Pancreas (tissue), 10 donors: Measurements from ENCODE around the gene AATK. TPM values are rescaled to one million over a fixed set of nuclear protein-coding genes. Genes with fewer than 3 reads are reported as not detected.

Source experiments
- ATAC-seq, 4 donors: fragments of 200-7000 bp; cut with Tn5 transposase; one replicate each; pipeline versions ENCODE4 v1.8.0 to v1.9.1; 2020; ENCODE audit warnings: mild to moderate bottlenecking in 4 of 4, moderate library complexity in 4 of 4
- DNase-seq, 6 donors: peaks; one replicate each; pipeline ENCODE4 v3.0.0-alpha.2; 2020
- FAIRE-seq: peaks from 2 replicates; lab custom pipeline; 2012; peaks lifted over from hg19 to GRCh38; lab: Jason Lieb, UNC
- H3K27ac ChIP-seq, 4 donors: fragments of 200-600 bp; sonication (generic); 1 replicate in 3 of 4; 2 replicates in 1 of 4; pipeline versions ENCODE4 v1.5.0 to v1.8.0; 2020
- H3K27me3 ChIP-seq, 4 donors: fragments of 200-600 bp; one replicate each; pipeline ENCODE4 v1.8.0; 2021
- H3K36me3 ChIP-seq, 3 donors: fragments of 200-600 bp; sonication (generic) in 1 of 3; one replicate each; pipeline versions ENCODE4 v1.5.0 to v1.8.0; 2020 to 2021
- H3K4me1 ChIP-seq, 3 donors: fragments of 200-600 bp; one replicate each; pipeline ENCODE4 v1.8.0; 2021
- H3K4me3 ChIP-seq, 4 donors: fragments of 200-600 bp; sonication (generic) in 2 of 4; one replicate each; pipeline versions ENCODE4 v1.5.0 to v1.8.0; 2020 to 2021
- H3K9me3 ChIP-seq, 4 donors: fragments of 200-600 bp; one replicate each; pipeline ENCODE4 v1.8.0; 2021
- WGBS, 2 donors: extraction: QIAGEN DNeasy Blood & Tissue Kit; methylation state at CpG; one replicate each; pipeline ENCODE4 v1.1.7; 2013; 5-methylcytosine and 5-hydroxymethylcytosine counted together
- intact Hi-C, 3 donors: fragments of 100-400 bp; cut with DNase I; formaldehyde crosslinking; loops; one replicate each; pipeline versions ENCODE4 v1.11.1 to v1.14.2; 2022
- polyA plus RNA-seq, 2 donors: library from polyadenylated mRNA; stranded (reverse); fragments of 200-250 nt; gene quantifications; one replicate each; pipeline ENCODE4 v1.2.3, GENCODE V29; 2013
- total RNA-seq, 6 donors: library from RNA; stranded (reverse); fragmentation: NEBNext Ultra II Directional in 4 of 6; extraction: Animal tissue kit (Norgen Biotek cat#: 25700) in 4 of 6; gene quantifications; one replicate each; pipeline versions ENCODE4 v1.2.1 to v1.2.4, GENCODE V29; 2021 to 2023
- TF ChIP-seq, protein P1 (sequence below), 4 donors: fragments of 200-600 bp; sonication (generic) in 3 of 4; IDR thresholded peaks; one replicate each; pipeline versions ENCODE4 v1.5.0 to v1.8.0; 2021; ENCODE audit warnings: antibody characterized with exemption in 4 of 4
- donor health status: healthy with polysubstance abuse.
- donor health status: DM: no; HTN: no; CAD: no; lungs with moderate emphysema.
- donor health status: DM: no; HTN: no; CAD: no.
- donor health status: control.
- donor health status: control.
- donor health status: Bipolar disorder and iron deficiency.
- donor health status: DM: yes; HTN: yes; CAD: no.
- donor health status: DM: no; HTN: no; CAD: no.
- donor health status: DM: no; HTN: no; CAD: no.
- donor health status: DM: yes; HTN: yes; CAD: no.

The AATK gene
- total and polyA plus RNA-seq, 8 donors = 24.3 to 49.6 (median 30.1) TPM

DNA sequence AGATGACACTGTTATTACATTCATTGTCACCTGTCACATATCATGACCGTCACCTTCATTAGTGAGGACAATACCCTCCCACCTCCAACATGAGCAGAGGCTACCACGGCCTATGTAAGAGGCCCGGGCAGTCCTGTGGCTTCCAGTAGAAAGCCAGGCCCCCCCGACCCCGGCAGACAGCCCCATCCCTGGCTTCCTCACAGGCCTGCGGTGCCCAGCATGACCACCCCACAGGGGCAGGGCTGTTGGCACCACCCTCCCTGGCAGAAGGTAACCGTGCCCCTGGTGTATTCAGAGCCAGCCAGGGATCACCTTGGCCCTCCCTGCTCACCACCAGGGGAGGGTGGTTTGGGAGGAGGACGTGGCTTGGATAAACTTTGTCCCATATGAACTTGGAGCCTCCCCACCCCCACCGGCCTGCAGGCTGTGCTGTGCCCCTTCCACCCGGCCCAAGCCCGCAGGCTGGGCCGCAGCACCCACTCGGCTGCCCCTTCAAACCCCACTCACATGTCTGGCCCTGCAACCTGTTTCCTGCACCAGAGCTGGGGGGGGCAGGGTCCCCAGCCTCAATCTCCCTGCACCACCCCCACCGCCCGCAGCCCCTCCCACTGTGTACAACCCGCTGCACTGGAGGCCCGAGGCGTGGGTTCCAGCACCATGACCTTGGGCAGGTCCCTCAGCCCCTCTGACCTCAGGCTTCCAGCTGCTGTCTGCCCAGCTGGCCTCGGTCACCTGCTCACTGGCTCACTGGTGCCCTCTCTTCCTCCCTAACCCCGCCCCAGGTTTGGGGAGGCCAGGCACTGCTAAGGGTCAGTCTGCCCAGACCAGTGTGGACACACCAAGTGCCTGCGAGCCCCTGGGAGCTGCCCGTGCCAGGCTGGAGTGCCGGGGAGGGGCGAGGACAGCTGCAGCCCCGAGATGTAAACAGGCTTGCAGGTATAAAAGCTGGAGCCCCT lies 12.4 kb upstream of the AATK start:
- no peaks in the 10 kb centered on the region for H3K36me3 ChIP-seq
- FAIRE-seq = no peak
- H3K27me3 ChIP-seq = no peaks in the 10 kb centered on the region
- TF ChIP-seq, protein P1, sequence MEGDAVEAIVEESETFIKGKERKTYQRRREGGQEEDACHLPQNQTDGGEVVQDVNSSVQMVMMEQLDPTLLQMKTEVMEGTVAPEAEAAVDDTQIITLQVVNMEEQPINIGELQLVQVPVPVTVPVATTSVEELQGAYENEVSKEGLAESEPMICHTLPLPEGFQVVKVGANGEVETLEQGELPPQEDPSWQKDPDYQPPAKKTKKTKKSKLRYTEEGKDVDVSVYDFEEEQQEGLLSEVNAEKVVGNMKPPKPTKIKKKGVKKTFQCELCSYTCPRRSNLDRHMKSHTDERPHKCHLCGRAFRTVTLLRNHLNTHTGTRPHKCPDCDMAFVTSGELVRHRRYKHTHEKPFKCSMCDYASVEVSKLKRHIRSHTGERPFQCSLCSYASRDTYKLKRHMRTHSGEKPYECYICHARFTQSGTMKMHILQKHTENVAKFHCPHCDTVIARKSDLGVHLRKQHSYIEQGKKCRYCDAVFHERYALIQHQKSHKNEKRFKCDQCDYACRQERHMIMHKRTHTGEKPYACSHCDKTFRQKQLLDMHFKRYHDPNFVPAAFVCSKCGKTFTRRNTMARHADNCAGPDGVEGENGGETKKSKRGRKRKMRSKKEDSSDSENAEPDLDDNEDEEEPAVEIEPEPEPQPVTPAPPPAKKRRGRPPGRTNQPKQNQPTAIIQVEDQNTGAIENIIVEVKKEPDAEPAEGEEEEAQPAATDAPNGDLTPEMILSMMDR (IDR thresholded peaks at IDR 0.05) = no peak
- DNase-seq = peak in 2 of 6 donors; percentile 32 to 59
- intact Hi-C loops = no loop called here
- H3K4me1 ChIP-seq = no peaks in the 10 kb centered on the region
- 66% methylated on average over 24 to 25 of the region's 25 CpGs for WGBS, 2 donors
- ATAC-seq = peak in 1 of 4 donors; percentile 22
- no peak overlapping the region for H3K4me3 ChIP-seq
- no peak overlapping the region for H3K27ac ChIP-seq
- no peaks in the 10 kb centered on the region for H3K9me3 ChIP-seq

DNA sequence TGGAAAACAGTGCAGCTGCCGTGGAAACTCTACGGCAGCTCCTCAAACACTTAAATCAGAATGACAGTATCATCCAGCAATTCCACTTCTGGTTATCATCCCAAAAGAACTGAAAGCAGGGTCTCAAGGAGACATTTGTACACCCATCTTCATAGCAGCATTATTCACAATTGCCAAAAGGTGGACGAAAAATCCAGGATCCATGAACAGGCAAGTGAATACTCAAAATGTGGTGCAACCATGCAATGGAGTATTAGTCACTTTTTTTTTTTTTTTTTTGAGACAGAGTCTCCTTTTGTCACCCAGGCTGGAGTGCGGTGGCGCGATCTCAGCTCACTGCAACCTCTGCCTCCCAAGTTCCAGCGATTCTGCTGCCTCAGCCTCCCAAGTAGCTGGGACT lies 10.6 kb upstream of the AATK start:
- intact Hi-C loops = no loop called here
- FAIRE-seq (no peak), ATAC-seq (no peak)

DNA sequence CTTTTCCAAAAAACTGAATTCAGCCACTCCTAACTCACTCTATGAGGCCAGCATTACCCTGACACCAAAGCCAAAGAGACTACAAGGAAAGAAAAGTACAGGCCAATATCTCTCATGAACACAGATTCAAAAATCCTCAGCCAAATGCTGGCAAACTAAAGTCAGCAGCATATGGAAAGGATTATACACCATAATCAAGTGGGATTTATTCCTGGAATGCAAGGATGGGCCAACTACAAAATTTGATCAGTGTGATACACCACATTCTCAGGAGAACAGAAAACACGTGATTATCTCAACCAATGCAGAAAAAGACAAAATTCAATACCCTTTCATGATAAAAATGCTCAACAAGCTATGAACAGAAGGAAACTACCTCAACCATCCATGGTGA lies 7.7 kb upstream of the AATK start:
- no peaks in the 10 kb centered on the region for H3K9me3 ChIP-seq
- DNase-seq (no peak), ATAC-seq (no peak), FAIRE-seq (no peak)
- no peaks in the 10 kb centered on the region for H3K27me3 ChIP-seq
- WGBS, 2 donors = 87 to 92% methylated on average over 1 of the region's 1 CpG
- no peaks in the 10 kb centered on the region for H3K4me1 ChIP-seq
- TF ChIP-seq, protein P1 (IDR thresholded peaks at IDR 0.05) = no peak
- intact Hi-C loops = no loop called here
- no peak overlapping the region for H3K4me3 ChIP-seq
- no peaks in the 10 kb centered on the region for H3K36me3 ChIP-seq
- no peak overlapping the region for H3K27ac ChIP-seq

More for the DNA sequence above, 10.6 kb upstream of the AATK start:
- WGBS, 2 donors = 96% methylated on average over 7 of the region's 7 CpGs
- TF ChIP-seq, protein P1 (IDR thresholded peaks at IDR 0.05) = no peak
- no peak for DNase-seq
- Histone ChIP-seq H3K4me3 (no peak overlapping the region), H3K27ac (no peak overlapping the region), H3K9me3 (no peaks in the 10 kb centered on the region), H3K27me3 (no peaks in the 10 kb centered on the region), H3K4me1 (no peaks in the 10 kb centered on the region), H3K36me3 (no peaks in the 10 kb centered on the region)

DNA sequence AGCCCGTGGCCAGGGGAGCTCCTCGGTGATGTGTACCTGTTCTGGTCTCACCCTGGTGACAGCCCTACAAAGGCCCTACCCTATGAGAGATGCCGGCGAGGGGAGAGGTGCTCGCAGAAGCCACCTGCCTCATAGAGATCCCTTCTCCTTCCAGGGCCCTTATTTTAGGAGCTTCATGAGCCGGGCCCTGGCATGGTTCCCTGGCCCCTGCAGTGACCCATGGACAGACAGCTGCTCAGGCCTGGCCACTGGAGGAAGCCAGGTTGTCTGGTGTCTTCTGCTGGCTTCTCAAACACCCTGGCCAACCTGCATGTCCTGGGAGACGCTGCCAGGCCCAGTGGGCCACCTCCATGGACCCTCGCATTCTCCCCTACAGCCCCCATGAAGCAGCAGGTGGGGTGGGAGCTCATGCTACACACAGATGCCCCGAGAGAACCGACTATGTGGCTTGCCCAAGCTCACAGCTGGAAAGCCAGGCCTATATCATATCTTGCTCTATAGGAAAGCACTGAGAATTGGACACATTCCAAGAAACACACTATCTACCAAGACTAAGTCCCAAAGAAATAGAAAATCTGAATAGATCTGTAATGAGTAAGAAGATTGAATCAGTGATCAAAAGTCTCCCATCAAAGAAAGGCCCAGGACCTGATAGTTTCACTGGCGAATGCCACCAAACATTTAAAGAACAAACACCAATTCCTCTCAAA lies 7.2 kb upstream of the AATK start:
- Histone ChIP-seq H3K4me1 (no peaks in the 10 kb centered on the region), H3K27ac (no peak overlapping the region), H3K4me3 (no peak overlapping the region), H3K27me3 (no peaks in the 10 kb centered on the region), H3K36me3 (no peaks in the 10 kb centered on the region), H3K9me3 (no peaks in the 10 kb centered on the region)
- ATAC-seq = no peak
- FAIRE-seq = no peak
- 89 to 91% methylated on average over 11 of the region's 11 CpGs for WGBS, 2 donors
- intact Hi-C loops = no loop called here
- TF ChIP-seq, protein P1 (IDR thresholded peaks at IDR 0.05) = no peak
- peak in 1 of 6 donors; percentile 40 for DNase-seq
